H1 (cell line): ENCODE results near the gene CC2D2A. TPM values are rescaled to one million over a fixed set of nuclear protein-coding genes. Genes with fewer than 3 reads are reported as not detected.

Experiments used
- CTCF ChIA-PET: fragments of 300-600 bp; sonication (Branson Sonifier 250); formaldehyde crosslinking; loops from one replicate; lab custom pipeline; 2021; ENCODE audit not compliant: partially characterized antibody; lab: Charles Lee
- POLR2A ChIA-PET: fragments of 300-600 bp; sonication (Branson Sonifier 250); formaldehyde crosslinking; loops from one replicate; lab custom pipeline; 2021; ENCODE audit warnings: inconsistent platforms; ENCODE audit not compliant: partially characterized antibody; lab: Charles Lee
- DNase-seq, 2 experiments: peaks; one replicate each; pipeline versions ENCODE4 v3.0.0 to v3.0.0-alpha.2; 2010 to 2022; ENCODE audit warnings: low spot score in 2 of 2, low read depth in 1 of 2, mixed read lengths in 1 of 2
- FAIRE-seq: peaks from 2 replicates; lab custom pipeline; 2011; peaks lifted over from hg19 to GRCh38; lab: Jason Lieb, UNC
- H2AFZ ChIP-seq: 2 replicates; pipeline ENCODE4 v1.8.1; 2012; ENCODE audit warnings: low read length, inconsistent platforms
- H2AK5ac ChIP-seq: 2 replicates; pipeline ENCODE4 v1.6.1; 2013; ENCODE audit warnings: low read depth, low read length
- H2BK120ac ChIP-seq: replicated peaks from 2 replicates; pipeline ENCODE3; 2013; ENCODE audit warnings: low read depth, low read length, inconsistent platforms
- H2BK12ac ChIP-seq: 2 replicates; pipeline ENCODE4 v1.6.1; 2013; ENCODE audit warnings: low read depth, low read length
- H2BK15ac ChIP-seq: 2 replicates; pipeline ENCODE4 v1.6.1; 2013; ENCODE audit warnings: low read length
- H2BK20ac ChIP-seq: 2 replicates; pipeline ENCODE4 v1.6.1; 2013; ENCODE audit warnings: low read length
- H2BK5ac ChIP-seq: 2 replicates; pipeline ENCODE4 v1.6.1; 2013; ENCODE audit warnings: low read depth, low read length
- H3K14ac ChIP-seq: 2 replicates; pipeline ENCODE4 v1.6.1; 2013; ENCODE audit warnings: inconsistent platforms; ENCODE audit not compliant: insufficient read length
- H3K18ac ChIP-seq: 2 replicates; pipeline ENCODE4 v1.6.1; 2013; ENCODE audit warnings: low read length; ENCODE audit errors: extremely low read depth
- H3K23ac ChIP-seq: 2 replicates; pipeline ENCODE4 v1.6.1; 2013; ENCODE audit warnings: inconsistent platforms; ENCODE audit not compliant: insufficient read length
- H3K23me2 ChIP-seq: 2 replicates; pipeline ENCODE4 v1.6.1; 2013; ENCODE audit warnings: low read depth, low read length
- H3K27ac ChIP-seq: 2 replicates; pipeline ENCODE4 v1.6.1; 2011; ENCODE audit warnings: low read depth, low read length, inconsistent platforms
- H3K27me3 ChIP-seq, 4 experiments: replicated peaks in 1 of 4; 1 replicate in 1 of 4; 2 replicates in 3 of 4; pipeline versions ENCODE4 v1.6.1 to v1.8.1; 2011 to 2013; ENCODE audit warnings: low read length in 3 of 4, mild to moderate bottlenecking in 3 of 4, inconsistent platforms in 2 of 4, mixed read lengths in 2 of 4, moderate library complexity in 1 of 4; ENCODE audit not compliant: control insufficient read depth in 3 of 4, insufficient read depth in 3 of 4; ENCODE audit errors: extremely low read depth in 1 of 4
- H3K36me3 ChIP-seq, 4 experiments: 2 replicates each; pipeline versions ENCODE4 v1.6.1 to v1.8.1; 2011 to 2013; ENCODE audit warnings: mild to moderate bottlenecking in 4 of 4, low read length in 3 of 4, moderate library complexity in 2 of 4, control low read depth in 1 of 4, inconsistent platforms in 1 of 4; ENCODE audit not compliant: insufficient read depth in 4 of 4, control insufficient read depth in 2 of 4
- H3K4ac ChIP-seq: replicated peaks from 2 replicates; pipeline ENCODE3; 2013; ENCODE audit warnings: low read length, low read depth, mixed read lengths, inconsistent platforms; ENCODE audit not compliant: insufficient read length
- H3K4me1 ChIP-seq, 4 experiments: replicated peaks in 1 of 4; 1 replicate in 1 of 4; 2 replicates in 3 of 4; pipeline versions ENCODE4 v1.6.1 to v1.8.1; 2011 to 2013; ENCODE audit warnings: low read length in 3 of 4, inconsistent platforms in 2 of 4, mixed read lengths in 1 of 4; ENCODE audit not compliant: insufficient read depth in 4 of 4, control insufficient read depth in 3 of 4
- H3K4me2 ChIP-seq, 2 experiments: 2 replicates each; pipeline versions ENCODE4 v1.6.1 to v1.8.1; 2011 to 2013; ENCODE audit warnings: low read depth in 2 of 2, low read length in 2 of 2, control low read depth in 1 of 2, inconsistent platforms in 1 of 2, mild to moderate bottlenecking in 1 of 2; ENCODE audit not compliant: insufficient read depth in 1 of 2
- H3K4me3 ChIP-seq, 4 experiments: fragments of 200-600, 300-600 bp in 1 of 4; sonication (generic), shearing (Covaris generic), sonication (Bioruptor Twin) in 1 of 4; 2 replicates each; pipeline versions ENCODE4 v1.5.1 to v1.8.1; 2011 to 2016; ENCODE audit warnings: low read length in 4 of 4, low read depth in 3 of 4, control low read depth in 2 of 4, inconsistent platforms in 2 of 4, mild to moderate bottlenecking in 2 of 4, mixed read lengths in 1 of 4, moderate library complexity in 1 of 4; ENCODE audit not compliant: insufficient read depth in 2 of 4; ENCODE audit errors: extremely low read depth in 1 of 4
- H3K56ac ChIP-seq: replicated peaks from 2 replicates; pipeline ENCODE3; 2013; ENCODE audit warnings: low read depth, mild to moderate bottlenecking, mixed read lengths, low read length, inconsistent platforms; ENCODE audit not compliant: insufficient read length
- H3K79me1 ChIP-seq: 2 replicates; pipeline ENCODE4 v1.6.1; 2013; ENCODE audit warnings: low read depth, low read length, control low read depth
- H3K79me2 ChIP-seq, 2 experiments: 2 replicates each; pipeline versions ENCODE4 v1.6.1 to v1.8.1; 2012 to 2013; ENCODE audit warnings: low read length in 2 of 2, mild to moderate bottlenecking in 2 of 2, inconsistent platforms in 1 of 2; ENCODE audit not compliant: insufficient read depth in 2 of 2, control insufficient read depth in 1 of 2
- H3K9ac ChIP-seq, 4 experiments: replicated peaks in 1 of 4; 1 replicate in 1 of 4; 2 replicates in 3 of 4; pipeline versions ENCODE4 v1.6.1 to v1.8.1; 2011 to 2013; ENCODE audit warnings: low read depth in 3 of 4, low read length in 3 of 4, control low read depth in 2 of 4, mild to moderate bottlenecking in 2 of 4, moderate library complexity in 2 of 4, inconsistent platforms in 1 of 4; ENCODE audit errors: extremely low read depth in 1 of 4
- H3K9me3 ChIP-seq, 2 experiments: 2 replicates each; pipeline versions ENCODE4 v1.6.1 to v1.8.1; 2012 to 2013; ENCODE audit warnings: mild to moderate bottlenecking in 2 of 2, moderate library complexity in 2 of 2, control low read depth in 1 of 2, inconsistent platforms in 1 of 2, low read depth in 1 of 2, low read length in 1 of 2, mixed read lengths in 1 of 2; ENCODE audit not compliant: insufficient read depth in 2 of 2
- H4K20me1 ChIP-seq, 2 experiments: replicated peaks in 1 of 2; 2 replicates each; pipeline versions ENCODE3 to v1.8.1; 2011 to 2013; ENCODE audit warnings: inconsistent platforms in 2 of 2, low read length in 2 of 2, mild to moderate bottlenecking in 1 of 2; ENCODE audit not compliant: insufficient read depth in 2 of 2, control insufficient read depth in 1 of 2
- H4K5ac ChIP-seq: 2 replicates; pipeline ENCODE4 v1.6.1; 2013; ENCODE audit warnings: low read length, low read depth, mixed read lengths, inconsistent platforms; ENCODE audit not compliant: insufficient read length
- H4K8ac ChIP-seq: 2 replicates; pipeline ENCODE4 v1.8.0; 2013; ENCODE audit warnings: mild to moderate bottlenecking, moderate library complexity, low read length, inconsistent platforms; ENCODE audit not compliant: insufficient read depth; ENCODE audit errors: extremely low read depth
- H4K91ac ChIP-seq: replicated peaks from 2 replicates; pipeline ENCODE3; 2013; ENCODE audit warnings: low read length, mixed read lengths, inconsistent platforms; ENCODE audit not compliant: insufficient read length
- JUN ChIP-seq: IDR thresholded peaks from 2 replicates; pipeline ENCODE4 v1.6.1; 2011; ENCODE audit warnings: low read depth, mild to moderate bottlenecking, improper control_type of control experiment, low read length
- JUND ChIP-seq: IDR thresholded peaks from 2 replicates; pipeline ENCODE4 v1.6.1; 2011; ENCODE audit warnings: mild to moderate bottlenecking, improper control_type of control experiment, low read length
- MAFK ChIP-seq: IDR thresholded peaks from 2 replicates; pipeline ENCODE4 v1.6.1; 2012; ENCODE audit warnings: low read depth, mild to moderate bottlenecking, improper control_type of control experiment, low read length
- NRF1 ChIP-seq: IDR thresholded peaks from 2 replicates; pipeline ENCODE4 v1.6.1; 2011; ENCODE audit warnings: mild to moderate bottlenecking, low read depth, low read length, improper control_type of control experiment
- POLR2A ChIP-seq, 2 experiments: IDR thresholded peaks; 1 replicate in 1 of 2; 2 replicates in 1 of 2; pipeline ENCODE4 v1.6.1; 2011; ENCODE audit warnings: low read depth in 2 of 2, low read length in 2 of 2, mild to moderate bottlenecking in 2 of 2; ENCODE audit errors: control extremely low read depth in 1 of 2
- RFX5 ChIP-seq: IDR thresholded peaks from 2 replicates; pipeline ENCODE4 v1.6.1; 2011; ENCODE audit warnings: low read depth, low read length, improper control_type of control experiment, borderline replicate concordance
- RNF2 ChIP-seq: fragments of 200-900, 300-1000 bp; sonication (generic); IDR thresholded peaks from 2 replicates; pipeline ENCODE4 v1.7.1; 2016; ENCODE audit warnings: borderline replicate concordance, low read depth, mild to moderate bottlenecking, antibody characterized with exemption, low read length; ENCODE audit not compliant: poor library complexity, severe bottlenecking; ENCODE audit errors: missing control alignments
- SAP30 ChIP-seq: fragments of 300-600 bp; sonication (generic); IDR thresholded peaks from 2 replicates; pipeline ENCODE4 v1.7.1; 2012; ENCODE audit warnings: low read length, moderate library complexity, mild to moderate bottlenecking, inconsistent platforms; ENCODE audit not compliant: insufficient read depth, insufficient replicate concordance
- SIRT6 ChIP-seq: IDR thresholded peaks from one replicate; pipeline ENCODE4 v1.7.1; 2012; ENCODE audit warnings: low read length, inconsistent platforms
- SP2 ChIP-seq: IDR thresholded peaks from 2 replicates; pipeline ENCODE4 v1.6.1; 2012; ENCODE audit warnings: mild to moderate bottlenecking, low read length, inconsistent platforms
- SRF ChIP-seq: IDR thresholded peaks from 2 replicates; pipeline ENCODE4 v1.6.1; 2011; ENCODE audit warnings: mild to moderate bottlenecking, low read depth, low read length, moderate library complexity
- TCF12 ChIP-seq: IDR thresholded peaks from 2 replicates; pipeline ENCODE4 v1.6.1; 2011; ENCODE audit warnings: low read depth, mild to moderate bottlenecking, low read length
- TEAD4 ChIP-seq: IDR thresholded peaks from 2 replicates; pipeline ENCODE4 v1.6.1; 2012; ENCODE audit warnings: low read depth, low read length, inconsistent platforms, mixed read lengths
- whole genome bisulfite sequencing, 2 experiments: shearing (Covaris generic) in 1 of 2; methylation state at CpG; one replicate each; pipeline versions ENCODE4 v1.1.6 to v1.1.7; 2013 to 2015; ENCODE audit warnings: low lambda C conversion rate in 2 of 2, mixed read lengths in 2 of 2, inconsistent platforms in 1 of 2, low coverage in 1 of 2, missing lambda C conversion rate in 1 of 2; ENCODE audit not compliant: insufficient replicate concordance in 2 of 2, insufficient coverage in 1 of 2, insufficient read length in 1 of 2; ENCODE audit errors: extremely low coverage in 1 of 2, missing lambda C conversion rate in 1 of 2; 5-methylcytosine and 5-hydroxymethylcytosine counted together
- polyA plus RNA-seq, 7 experiments: library from polyadenylated mRNA; depleted of rRNA in 3 of 7; stranded (reverse) in 5 of 7; unstranded in 2 of 7; fragments of >200 nt in 5 of 7; fragments of 200-250 nt in 2 of 7; gene quantifications; 1 replicate in 5 of 7; 2 replicates in 1 of 7; 4 replicates in 1 of 7; pipeline versions ENCODE4 v1.2.1 to v1.2.3, GENCODE V29; 2011 to 2013; ENCODE audit warnings: missing spikeins in 2 of 7, mixed read lengths in 2 of 7
- total RNA-seq: library from RNA; stranded (reverse); fragmentation: NEBNext Ultra II Directional; extraction: Animal tissue kit (Norgen Biotek cat#: 25700); gene quantifications from 2 replicates; pipeline ENCODE4 v1.2.1, GENCODE V29; 2021
- TF ChIP-seq, protein P1 (sequence below): IDR thresholded peaks from 2 replicates; pipeline ENCODE4 v1.6.1; 2012; ENCODE audit warnings: inconsistent platforms

CC2D2A gene
- total and polyA plus RNA-seq, 2 of the 8 experiments (the other 6 are each of a cell fraction or from before 2014, with no cell fraction given), result 11.0 to 12.2 TPM

GRCh38 chr4:15489551-15489950, 19.9 kb downstream of the CC2D2A start:
- H3K56ac ChIP-seq, result no peak overlapping the region
- H3K27ac ChIP-seq, result no peak overlapping the region
- H3K4ac ChIP-seq, result no peak overlapping the region
- no peak overlapping the region for H2BK5ac ChIP-seq
- no peak overlapping the region for H4K91ac ChIP-seq
- no peaks in the 10 kb centered on the region for H3K4me1 ChIP-seq
- ChIA-PET POLR2A (no interaction called here), CTCF (no interaction called here)
- no peak overlapping the region for H3K18ac ChIP-seq
- no peak overlapping the region for H4K8ac ChIP-seq
- no peak overlapping the region for H3K4me2 ChIP-seq
- H2AFZ ChIP-seq, result no peak overlapping the region
- H2AK5ac ChIP-seq, result no peak overlapping the region
- no peaks in the 10 kb centered on the region for H3K27me3 ChIP-seq
- H3K9ac ChIP-seq, result no peak overlapping the region
- TF ChIP-seq TCF12 (no peak), JUN (no peak), SRF (no peak), RNF2 (no peak), SP2 (no peak), SIRT6 (no peak), NRF1 (no peak), POLR2A (IDR thresholded peaks at IDR 0.05; ENCODE audit: control extremely low read depth in 1 of 2, low read depth in 2 of 2, low read length in 2 of 2) (no peak), MAFK (no peak), SAP30 (no peak), JUND (no peak), TEAD4 (no peak), RFX5 (no peak)
- TF ChIP-seq, protein P1, sequence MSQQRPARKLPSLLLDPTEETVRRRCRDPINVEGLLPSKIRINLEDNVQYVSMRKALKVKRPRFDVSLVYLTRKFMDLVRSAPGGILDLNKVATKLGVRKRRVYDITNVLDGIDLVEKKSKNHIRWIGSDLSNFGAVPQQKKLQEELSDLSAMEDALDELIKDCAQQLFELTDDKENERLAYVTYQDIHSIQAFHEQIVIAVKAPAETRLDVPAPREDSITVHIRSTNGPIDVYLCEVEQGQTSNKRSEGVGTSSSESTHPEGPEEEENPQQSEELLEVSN, result no peak
- H3K23me2 ChIP-seq, result no peaks in the 10 kb centered on the region
- DNase-seq (no peak), FAIRE-seq (no peak)
- no peak overlapping the region for H3K4me3 ChIP-seq
- no peaks in the 10 kb centered on the region for H3K79me2 ChIP-seq
- H3K14ac ChIP-seq, result no peak overlapping the region
- H2BK20ac ChIP-seq, result no peak overlapping the region
- H2BK12ac ChIP-seq, result no peak overlapping the region
- H2BK15ac ChIP-seq, result no peak overlapping the region
- H3K9me3 ChIP-seq, result no peaks in the 10 kb centered on the region
- no peaks in the 10 kb centered on the region for H3K79me1 ChIP-seq
- WGBS, 2 experiments, result 89% methylated on average over 2 of the region's 2 CpGs; no CpG with 5 or more reads in 1 of the 2 experiments
- no peak overlapping the region for H3K23ac ChIP-seq
- H4K20me1 ChIP-seq, result no peaks in the 10 kb centered on the region
- H2BK120ac ChIP-seq, result no peak overlapping the region
- H3K36me3 ChIP-seq, result no peaks in the 10 kb centered on the region
- no peak overlapping the region for H4K5ac ChIP-seq
